DLD1 (cell line): Measurements from ENCODE around the gene BRD7.

Experiments used
- in situ Hi-C: cut with HindIII; loops from 2 replicates; pipeline ENCODE4 v1.10.0; 2017; ENCODE audit warnings: low sequenced_read_pairs

The BRD7 gene

GRCh38 chr16:50293041-50293783 is 75.6 kb downstream of the BRD7 start:
- in situ Hi-C loops: no loop called here

GRCh38 chr16:50292566-50292948 is 76.2 kb downstream of the BRD7 start:
- in situ Hi-C loops: no loop called here

GRCh38 chr16:50291719-50292565 is 76.8 kb downstream of the BRD7 start:
- in situ Hi-C loops: no loop called here

- in situ Hi-C loops: no loop called here
Observed at GRCh38 chr16:50290856-50291255, 77.9 kb downstream of the BRD7 start.

- in situ Hi-C loops: no loop called here
Observed at GRCh38 chr16:50289950-50290764, 78.6 kb downstream of the BRD7 start.

GRCh38 chr16:50288920-50289319 is 79.9 kb downstream of the BRD7 start:
- in situ Hi-C loops: no loop called here

GRCh38 chr16:50288026-50288425 is 80.8 kb downstream of the BRD7 start:
- in situ Hi-C loops: no loop called here

- in situ Hi-C loops: no loop called here
Observed at GRCh38 chr16:50286681-50287080, 82.1 kb downstream of the BRD7 start.

- in situ Hi-C loops: no loop called here
Observed at GRCh38 chr16:50285406-50286003, 83.3 kb downstream of the BRD7 start.

- in situ Hi-C loops: no loop called here
Observed at GRCh38 chr16:50284131-50284911, 84.5 kb downstream of the BRD7 start.

GRCh38 chr16:50282955-50283631 is 85.7 kb downstream of the BRD7 start:
- in situ Hi-C loops: no loop called here

- in situ Hi-C loops: no loop called here
Observed at GRCh38 chr16:50282010-50282538, 86.7 kb downstream of the BRD7 start.

- in situ Hi-C loops: no loop called here
Observed at GRCh38 chr16:50281391-50282009, 87.3 kb downstream of the BRD7 start.

GRCh38 chr16:50280932-50281331 is 87.9 kb downstream of the BRD7 start:
- in situ Hi-C loops: no loop called here

- in situ Hi-C loops: no loop called here
Observed at GRCh38 chr16:50279504-50279865, 89.3 kb downstream of the BRD7 start.

GRCh38 chr16:50278251-50278650 is 90.5 kb downstream of the BRD7 start:
- in situ Hi-C loops: no loop called here

GRCh38 chr16:50276801-50277555 is 91.8 kb downstream of the BRD7 start:
- in situ Hi-C loops: no loop called here

- in situ Hi-C loops: no loop called here
Observed at GRCh38 chr16:50276326-50276640, 92.5 kb downstream of the BRD7 start.
